AG09309 (cell line): ENCODE results near the gene TM2D3.

Source experiments
- DNase-seq: peaks from one replicate; pipeline ENCODE4 v3.0.0-alpha.2; 2010; ENCODE audit warnings: low read depth
- H3K4me3 ChIP-seq: 2 replicates; pipeline ENCODE4 v1.5.1; 2011; ENCODE audit warnings: mild to moderate bottlenecking, low read depth, low read length, moderate library complexity; ENCODE audit not compliant: control insufficient read depth
- CTCF ChIP-seq: IDR thresholded peaks from 2 replicates; pipeline ENCODE4 v1.5.1; 2011; ENCODE audit warnings: mild to moderate bottlenecking, low read depth, low read length, inconsistent platforms; ENCODE audit not compliant: insufficient read depth, control insufficient read depth; ENCODE audit errors: missing control alignments

The TM2D3 gene

GRCh38 chr15:101651554-101652097 is 555 bp downstream of the TM2D3 start:
- TF ChIP-seq CTCF, result no peak
- DNase-seq, result no peak
- peak overlapping the region; percentile 98 for H3K4me3 ChIP-seq

GRCh38 chr15:101650145-101650544 is 2.0 kb downstream of the TM2D3 start:
- no peak overlapping the region for H3K4me3 ChIP-seq
- no peak for TF ChIP-seq CTCF
- no peak for DNase-seq

DNA sequence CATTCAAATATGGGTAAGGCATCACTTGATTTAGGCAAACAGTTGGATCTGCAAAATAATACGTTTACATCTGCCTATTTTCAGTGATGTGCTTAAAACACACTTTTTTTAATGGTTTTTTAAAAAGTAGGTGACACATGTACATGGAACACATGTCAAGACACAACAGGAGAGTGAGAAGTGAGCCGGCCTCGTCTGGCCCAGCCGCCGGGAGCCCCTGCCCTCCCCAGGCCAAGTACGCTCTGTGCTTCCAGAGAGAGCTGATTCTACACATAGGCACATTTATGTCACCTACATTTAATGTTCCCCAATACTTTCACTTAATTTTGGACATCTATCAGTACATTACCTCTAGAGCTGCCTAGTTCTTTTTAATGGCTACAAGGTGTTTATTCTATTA is 3.8 kb downstream of the TM2D3 start:
- no peak for TF ChIP-seq CTCF
- no peak for DNase-seq
- H3K4me3 ChIP-seq, result no peak overlapping the region

DNA sequence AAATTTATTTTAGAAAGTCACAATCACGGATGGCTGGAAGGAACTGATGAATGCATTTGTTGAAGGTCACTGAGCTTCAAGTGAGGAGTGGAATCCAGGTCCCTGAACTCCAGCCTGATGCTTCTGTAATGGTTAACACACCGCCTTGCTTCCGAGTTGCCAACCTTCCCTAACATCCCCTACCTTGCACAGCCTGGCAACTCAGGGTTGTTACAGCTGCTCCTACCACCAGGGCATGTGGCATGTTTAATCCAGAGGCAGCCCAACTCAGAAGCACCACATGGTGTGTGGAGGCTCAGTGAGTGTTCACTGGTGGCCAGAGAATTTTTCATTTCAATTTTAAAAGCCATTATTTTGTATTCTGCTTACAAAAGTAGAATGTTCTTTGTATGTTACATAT is 4.9 kb downstream of the TM2D3 start:
- no peak overlapping the region for H3K4me3 ChIP-seq
- no peak for TF ChIP-seq CTCF
- no peak for DNase-seq

DNA sequence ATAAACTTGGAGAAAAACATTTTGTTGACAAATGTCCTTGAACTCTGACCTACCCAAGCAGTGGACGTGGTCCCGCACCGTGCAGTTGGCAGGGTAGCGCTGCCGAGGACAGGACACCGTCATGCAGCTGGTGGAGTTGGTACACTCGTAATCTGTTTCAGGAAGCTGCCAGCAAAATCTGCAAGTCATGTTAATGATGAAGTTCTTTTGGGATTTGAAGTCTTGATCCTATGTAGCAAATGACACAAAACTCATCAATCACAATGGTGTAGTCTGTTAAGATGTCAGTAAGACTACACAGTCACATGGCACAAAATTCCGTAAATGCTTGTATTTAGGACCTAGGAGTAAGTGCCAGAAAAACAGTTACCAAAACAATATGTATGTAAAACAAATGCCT is 5.5 kb downstream of the TM2D3 start:
- H3K4me3 ChIP-seq, result no peak overlapping the region
- TF ChIP-seq CTCF, result no peak
- DNase-seq, result no peak

DNA sequence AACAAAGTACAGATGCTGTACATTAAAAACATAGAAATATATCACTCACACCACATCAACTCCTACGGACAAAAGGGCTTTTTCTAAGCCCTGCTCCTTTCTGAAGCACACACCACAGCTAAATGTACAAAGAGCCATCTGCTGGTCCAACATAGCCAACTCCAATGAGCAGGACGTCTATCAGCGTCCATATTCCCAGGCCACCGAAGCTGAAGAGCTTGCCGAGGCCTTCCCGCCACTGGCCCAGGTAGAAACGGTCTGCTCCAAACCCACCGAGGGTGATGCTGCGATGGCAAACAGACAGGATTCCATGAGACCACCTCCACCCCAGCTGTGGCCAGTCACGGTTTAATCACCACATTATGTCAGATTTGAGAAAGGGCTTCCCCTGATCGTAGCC is 9.8 kb downstream of the TM2D3 start:
- H3K4me3 ChIP-seq, result no peak overlapping the region
- TF ChIP-seq CTCF, result peak; percentile 23
- no peak for DNase-seq

- TF ChIP-seq CTCF, result no peak
- DNase-seq, result no peak
- no peak overlapping the region for H3K4me3 ChIP-seq
Measured at GRCh38 chr15:101641894-101642293, 10.3 kb downstream of the TM2D3 start.
